Smooth muscle cell (in vitro differentiated cells): ENCODE results near the gene CDK6. TPM values are rescaled to one million over a fixed set of nuclear protein-coding genes. Genes with fewer than 3 reads are reported as not detected.

Source experiments
- DNase-seq: peaks from one replicate; lab custom pipeline; 2025; ENCODE audit not compliant: unreplicated experiment; lab: John Stamatoyannopoulos, UW
- H2AFZ ChIP-seq: fragments of 200-600 bp; sonication (generic); 2 replicates; pipeline ENCODE4 v1.6.0; 2016; ENCODE audit warnings: antibody characterized with exemption, low read depth, mild to moderate bottlenecking
- H3F3A ChIP-seq: fragments of 200-600 bp; sonication (generic); 2 replicates; pipeline ENCODE4 v1.6.0; 2017; ENCODE audit warnings: antibody characterized with exemption, low read depth
- H3K27ac ChIP-seq: fragments of 200-600 bp; sonication (generic); 2 replicates; pipeline ENCODE4 v1.5.1; 2016; ENCODE audit warnings: low read depth, mild to moderate bottlenecking
- H3K27me3 ChIP-seq: fragments of 200-600 bp; sonication (generic); 2 replicates; pipeline ENCODE4 v1.6.1; 2016; ENCODE audit warnings: low read depth, mild to moderate bottlenecking
- H3K36me3 ChIP-seq: fragments of 200-600 bp; sonication (generic); 2 replicates; pipeline ENCODE4 v1.5.1; 2016; ENCODE audit warnings: low read depth
- H3K4me1 ChIP-seq: fragments of 200-600 bp; sonication (generic); 2 replicates; pipeline ENCODE4 v1.5.1; 2016; ENCODE audit warnings: low read depth
- H3K4me2 ChIP-seq: fragments of 200-600 bp; sonication (generic); 2 replicates; pipeline ENCODE4 v1.6.0; 2016; ENCODE audit warnings: mild to moderate bottlenecking
- H3K4me3 ChIP-seq: fragments of 200-600 bp; sonication (generic); 2 replicates; pipeline ENCODE4 v1.5.1; 2016; ENCODE audit warnings: mild to moderate bottlenecking
- H3K79me2 ChIP-seq: fragments of 200-600 bp; sonication (generic); 2 replicates; pipeline ENCODE4 v1.6.0; 2016; ENCODE audit warnings: low read depth, mild to moderate bottlenecking
- H3K9ac ChIP-seq: fragments of 200-600 bp; sonication (generic); 2 replicates; pipeline ENCODE4 v1.6.0; 2016; ENCODE audit warnings: low read depth
- H3K9me3 ChIP-seq: fragments of 200-600 bp; sonication (generic); replicated peaks from 2 replicates; pipeline ENCODE4 v1.5.1; 2016; ENCODE audit warnings: low read depth
- H4K20me1 ChIP-seq: fragments of 200-600 bp; sonication (generic); 2 replicates; pipeline ENCODE4 v1.6.0; 2016; ENCODE audit warnings: low read depth
- CTCF ChIP-seq: fragments of 200-600 bp; sonication (generic); IDR thresholded peaks from 2 replicates; pipeline ENCODE4 v1.5.1; 2017; ENCODE audit warnings: borderline replicate concordance, mild to moderate bottlenecking, antibody characterized with exemption; ENCODE audit not compliant: insufficient read depth, poor library complexity, severe bottlenecking
- WGBS: methylation state at CpG from one replicate; pipeline ENCODE4 v1.1.7; 2016; ENCODE audit warnings: low lambda C conversion rate; 5-methylcytosine and 5-hydroxymethylcytosine counted together
- polyA plus RNA-seq: library from polyadenylated mRNA; unstranded; fragments of >200 nt; fragmentation: Nextera tagmentation; extraction: Ambion mirVana; gene quantifications from 2 replicates; pipeline ENCODE4 v1.2.1, GENCODE V29; 2016
- total RNA-seq: library from RNA; depleted of rRNA; stranded (reverse); fragments of >200 nt; gene quantifications from 2 replicates; pipeline ENCODE4 v1.2.3, GENCODE V29; 2014

Gene CDK6
- total and polyA plus RNA-seq, 2 experiments from 2014 or later, result 34.2 to 99.2 TPM

- Histone ChIP-seq H3K27ac (no peak overlapping the region), H3K4me2 (no peak overlapping the region), H3K36me3 (no peaks in the 10 kb centered on the region), H2AFZ (no peak overlapping the region), H3K9ac (no peak overlapping the region), H3F3A (no peaks in the 10 kb centered on the region), H3K79me2 (peaks cover 91% of the 10 kb centered on the region), H3K4me1 (no peaks in the 10 kb centered on the region), H3K9me3 (no peaks in the 10 kb centered on the region), H3K27me3 (no peaks in the 10 kb centered on the region), H4K20me1 (peaks cover 68% of the 10 kb centered on the region), H3K4me3 (no peak overlapping the region)
- WGBS, result 70% methylated on average over 3 of the region's 3 CpGs
- DNase-seq, result no peak
- TF ChIP-seq CTCF, result no peak
These were observed 100.7 kb downstream of the CDK6 start for GRCh38 chr7:92735707-92736106.

DNA sequence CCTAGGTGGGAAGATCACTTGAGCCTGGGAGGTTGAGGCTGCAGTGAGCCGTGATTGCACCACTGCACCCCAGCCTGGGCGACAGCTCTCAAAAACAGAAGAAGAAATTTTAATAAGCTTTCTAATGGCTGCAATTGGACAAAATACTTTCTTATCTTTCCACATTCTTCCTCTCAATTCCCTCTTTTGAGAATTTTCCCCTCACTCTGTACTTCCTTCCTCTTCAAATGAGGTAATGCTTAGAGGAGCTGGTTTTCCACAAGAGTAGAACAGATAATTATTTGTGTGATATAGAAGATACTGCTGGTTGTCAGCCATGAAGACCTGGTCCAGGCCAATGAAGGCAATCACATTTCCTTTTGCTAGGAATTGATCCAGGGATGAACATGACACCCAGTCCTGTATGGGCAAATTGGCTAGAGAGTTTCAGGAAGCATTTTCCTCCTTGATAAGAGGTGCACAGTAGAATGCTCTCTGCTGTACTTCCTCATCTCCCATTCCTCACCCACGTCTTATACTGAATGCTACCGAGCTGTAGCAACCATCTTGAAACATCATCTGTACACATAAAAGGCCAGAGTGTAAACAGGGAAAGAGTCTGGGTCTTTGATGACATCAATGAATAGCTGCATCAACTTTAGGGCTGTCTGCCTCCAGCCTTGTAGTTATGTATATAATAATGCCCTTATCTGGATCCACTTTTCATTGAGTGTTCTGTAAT lies 103.9 kb downstream of the CDK6 start:
- H3K27ac ChIP-seq, result peak overlapping the region; percentile 29
- peaks cover 74% of the 10 kb centered on the region for H4K20me1 ChIP-seq
- WGBS, result 92% methylated on average over 4 of the region's 4 CpGs
- no peak for TF ChIP-seq CTCF
- no peak for DNase-seq
- no peaks in the 10 kb centered on the region for H3K27me3 ChIP-seq
- peaks cover 91% of the 10 kb centered on the region for H3K79me2 ChIP-seq
- no peaks in the 10 kb centered on the region for H3K4me1 ChIP-seq
- no peak overlapping the region for H2AFZ ChIP-seq
- no peaks in the 10 kb centered on the region for H3F3A ChIP-seq
- H3K9ac ChIP-seq, result no peak overlapping the region
- H3K4me2 ChIP-seq, result no peak overlapping the region
- H3K4me3 ChIP-seq, result no peak overlapping the region
- H3K36me3 ChIP-seq, result no peaks in the 10 kb centered on the region
- H3K9me3 ChIP-seq, result no peaks in the 10 kb centered on the region

- no peak overlapping the region for H3K9ac ChIP-seq
- whole genome bisulfite sequencing, result 60% methylated on average over 2 of the region's 2 CpGs
- H3K27ac ChIP-seq, result peak overlapping the region; percentile 29
- TF ChIP-seq CTCF, result no peak
- H3K4me2 ChIP-seq, result peak overlapping the region; percentile 6
- H3F3A ChIP-seq, result no peaks in the 10 kb centered on the region
- no peak overlapping the region for H3K4me3 ChIP-seq
- peaks cover 91% of the 10 kb centered on the region for H3K79me2 ChIP-seq
- no peaks in the 10 kb centered on the region for H3K36me3 ChIP-seq
- no peaks in the 10 kb centered on the region for H3K4me1 ChIP-seq
- no peak for DNase-seq
- peaks cover 76% of the 10 kb centered on the region for H4K20me1 ChIP-seq
- H3K9me3 ChIP-seq, result no peaks in the 10 kb centered on the region
- H2AFZ ChIP-seq, result no peak overlapping the region
- no peaks in the 10 kb centered on the region for H3K27me3 ChIP-seq
These were observed 104.9 kb downstream of the CDK6 start for GRCh38 chr7:92731335-92732063.
